Activated CD4-positive, alpha-beta memory T cell treated with anti-CD3 and anti-CD28 coated beads for 36 hours (primary cell): ENCODE measurements around the gene HNRNPA2B1. TPM values are rescaled to one million over a fixed set of nuclear protein-coding genes. Genes with fewer than 3 reads are reported as not detected.

Experiments used
- CTCF ChIA-PET: fragments of 350-600 bp; sonication (Branson Sonifier 250); formaldehyde crosslinking; loops from one replicate; lab custom pipeline; 2021; ENCODE audit warnings: antibody characterized with exemption, inconsistent platforms; lab: Charles Lee
- POLR2A ChIA-PET: fragments of 350-600 bp; sonication (Branson Sonifier 250); formaldehyde crosslinking; loops from one replicate; lab custom pipeline; 2021; ENCODE audit warnings: antibody characterized with exemption; lab: Charles Lee
- DNase-seq: peaks from one replicate; pipeline ENCODE4 v3.0.0-alpha.2; 2020
- H3K27ac Mint-ChIP-seq: one replicate; pipeline ENCODE4 v1.8.0; 2021; ENCODE audit warnings: mixed read lengths
- H3K27me3 Mint-ChIP-seq: one replicate; pipeline ENCODE4 v1.8.0; 2021; ENCODE audit warnings: mixed read lengths
- H3K36me3 Mint-ChIP-seq: one replicate; pipeline ENCODE4 v1.8.0; 2021; ENCODE audit warnings: mixed read lengths
- H3K4me1 Mint-ChIP-seq: one replicate; pipeline ENCODE4 v1.8.0; 2021; ENCODE audit warnings: low read depth, mixed read lengths
- H3K4me3 Mint-ChIP-seq: one replicate; pipeline ENCODE4 v1.8.0; 2021; ENCODE audit warnings: mild to moderate bottlenecking, mixed read lengths
- H3K9me3 Mint-ChIP-seq: one replicate; pipeline ENCODE4 v1.8.0; 2021; ENCODE audit warnings: mixed read lengths
- intact Hi-C: fragments of 100-400 bp; cut with micrococcal nuclease; formaldehyde crosslinking; loops from one replicate; pipeline ENCODE4 v1.15.1; 2023
- total RNA-seq, 2 experiments: library from RNA; stranded (reverse); gene quantifications; one replicate each; pipeline ENCODE4 v1.2.3, GENCODE V29; 2021

The HNRNPA2B1 gene
- total RNA-seq, 2 experiments from 2014 or later, result 906 to 929 TPM

DNA sequence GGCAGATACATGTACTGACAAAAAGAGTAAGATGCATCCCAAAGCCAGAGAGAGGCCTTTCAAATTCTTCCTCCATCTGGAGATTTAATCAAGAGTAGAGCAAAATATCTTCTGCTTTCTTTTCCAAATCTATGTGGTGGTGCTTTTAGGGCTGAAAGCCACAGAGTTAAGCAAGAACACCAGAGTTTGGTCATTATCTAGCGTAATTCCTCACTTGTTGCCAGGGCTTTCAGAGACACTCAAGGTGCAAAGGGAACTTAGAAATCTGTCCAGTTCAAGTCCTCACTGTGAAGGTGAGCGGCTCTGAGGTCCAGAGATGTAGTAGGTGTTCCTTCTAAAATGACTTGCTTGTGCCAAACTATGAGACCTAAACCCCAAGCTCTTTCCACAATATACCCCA, 59.5 kb downstream of the HNRNPA2B1 start:
- POLR2A ChIA-PET, result no interaction called here
- intact Hi-C loops, result no loop called here
- DNase-seq, result no peak
- no peaks in the 10 kb centered on the region for H3K36me3 Mint-ChIP-seq
- H3K4me1 Mint-ChIP-seq, result no peaks in the 10 kb centered on the region
- no peak overlapping the region for H3K27ac Mint-ChIP-seq
- no peak overlapping the region for H3K4me3 Mint-ChIP-seq
- CTCF ChIA-PET, result no interaction called here
- H3K27me3 Mint-ChIP-seq, result peaks cover 12% of the 10 kb centered on the region
- no peaks in the 10 kb centered on the region for H3K9me3 Mint-ChIP-seq

DNA sequence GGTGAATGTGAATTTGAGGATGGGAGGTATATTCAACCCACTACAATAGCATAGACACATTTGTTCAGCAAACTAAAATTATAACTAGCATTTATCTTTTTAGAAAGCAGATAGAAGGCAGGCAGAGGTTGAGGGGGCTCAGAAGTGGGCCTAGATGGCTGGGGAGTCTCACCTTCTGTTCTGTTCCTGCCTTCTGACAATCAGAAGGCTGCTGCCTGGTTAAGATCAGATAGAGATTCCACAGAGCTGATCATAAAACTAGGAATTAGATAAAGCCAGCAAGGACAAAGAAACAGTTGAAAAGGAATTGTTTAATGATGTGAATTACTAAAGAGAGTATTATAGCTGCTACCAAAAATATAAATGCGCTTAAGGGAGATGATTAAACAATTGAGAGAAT, 60.2 kb downstream of the HNRNPA2B1 start:
- no peak for DNase-seq
- H3K4me3 Mint-ChIP-seq, result no peak overlapping the region
- peaks cover 12% of the 10 kb centered on the region for H3K27me3 Mint-ChIP-seq
- intact Hi-C loops, result no loop called here
- H3K9me3 Mint-ChIP-seq, result no peaks in the 10 kb centered on the region
- H3K36me3 Mint-ChIP-seq, result no peaks in the 10 kb centered on the region
- H3K4me1 Mint-ChIP-seq, result no peaks in the 10 kb centered on the region
- no peak overlapping the region for H3K27ac Mint-ChIP-seq
- POLR2A ChIA-PET, result no interaction called here
- CTCF ChIA-PET, result no interaction called here

Other genes starting within 250 kb of the HNRNPA2B1 start
- 10 to 100 TPM; 27.3 to 30.3 TPM for gene NFE2L3, start 48.5 kb downstream of the HNRNPA2B1 start, total RNA-seq
- gene CBX3, start 999 bp upstream of the HNRNPA2B1 start, total RNA-seq, result 100 to 1,000 TPM; 278 to 281 TPM
- gene SNX10, start 91.1 kb upstream of the HNRNPA2B1 start, total RNA-seq, result 10 to 100 TPM; 43.1 to 44.1 TPM